ENCODE measurements around the gene PSMB10.
A peak's percentile ranks its signal among the peaks of the same experiment; 100 is the strongest.

The PSMB10 gene

GRCh38 chr16:67885976-67886375 is 50.7 kb downstream of the PSMB10 start:
- TF ChIP-seq ZNF514 (tag by site-specific recombination; IDR thresholded peaks at IDR 0.05) (no peak), OVOL3 (tag by site-specific recombination; IDR thresholded peaks at IDR 0.05) (no peak), KLF7 (tag by site-specific recombination; IDR thresholded peaks at IDR 0.05; ENCODE audit: borderline replicate concordance) (no peak), ZNF426 (tag by site-specific recombination; IDR thresholded peaks at IDR 0.05) (no peak), KLF1 (tag by site-specific recombination; IDR thresholded peaks at IDR 0.05) (no peak), ZNF473 (tag by site-specific recombination; IDR thresholded peaks at IDR 0.05) (no peak), RBAK (tag by site-specific recombination; IDR thresholded peaks at IDR 0.05) (no peak)
- Histone ChIP-seq H3K9me3 (ENCODE audit: control insufficient read depth, insufficient read depth, low read depth, low read length) (no peaks in the 10 kb centered on the region), H3K4me3 (ENCODE audit: low read depth, low read length) (no peak overlapping the region), H3K4me1 (ENCODE audit: control insufficient read depth, insufficient read depth, low read length) (peaks cover 3% of the 10 kb centered on the region; the same call in 1 of the 2 replicates), H3K27ac (ENCODE audit: extremely low read depth, low read depth, low read length) (no peak overlapping the region), H3K36me3 (ENCODE audit: control insufficient read depth in 2 of 2, insufficient read depth in 1 of 2, low read length in 2 of 2) (peaks cover 0 to 47% of the 10 kb centered on the region in 2 experiments; a peak in 1 of 3 replicates)
- CTCF ChIA-PET = interaction anchor here (0.6 to 1.4 kb wide), 7 partner anchors 11 to 70 kb away, joined by 3 to 5 read pairs (median 3); no protein-coding TSS in a partner anchor
- POLR2A ChIA-PET = interaction anchor here (0.6 to 1.4 kb wide), 4 partner anchors 13 to 642 kb away, joined by 3 to 4 read pairs (median 4); no protein-coding TSS in a partner anchor

DNA sequence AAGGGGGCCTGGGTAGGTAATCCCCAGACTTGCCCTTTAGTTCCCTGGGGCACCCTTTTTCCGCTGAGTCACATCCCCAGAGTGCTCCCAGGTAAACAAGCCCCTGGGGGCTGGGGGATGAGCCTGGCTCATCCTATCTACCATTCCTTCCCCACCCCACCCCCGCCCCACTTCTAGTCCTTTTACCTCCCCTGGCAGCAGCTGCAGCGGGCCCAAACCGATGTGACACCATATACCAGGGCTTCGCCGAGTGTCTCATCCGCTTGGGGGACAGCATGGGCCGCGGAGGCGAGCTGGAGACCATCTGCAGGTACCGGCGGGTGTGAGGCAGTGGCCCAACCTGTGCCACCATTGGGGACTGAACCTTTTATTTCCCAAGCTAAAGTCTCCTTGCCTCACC is 51.1 kb downstream of the PSMB10 start:
- Histone ChIP-seq H3K36me3 (ENCODE audit: control insufficient read depth in 2 of 2, insufficient read depth in 1 of 2, low read length in 2 of 2) (peaks cover 0 to 51% of the 10 kb centered on the region in 2 experiments; a peak in 1 of 3 replicates), H3K9me3 (ENCODE audit: control insufficient read depth, insufficient read depth, low read depth, low read length) (no peaks in the 10 kb centered on the region), H3K4me3 (ENCODE audit: low read depth, low read length) (no peak overlapping the region), H3K4me1 (ENCODE audit: control insufficient read depth, insufficient read depth, low read length) (peaks cover 3% of the 10 kb centered on the region; the same call in 1 of the 2 replicates), H3K27ac (ENCODE audit: extremely low read depth, low read depth, low read length) (no peak overlapping the region)
- ChIA-PET CTCF (interaction anchor here (0.6 to 3.3 kb wide), 8 partner anchors 36 to 70 kb away, joined by 3 to 17 read pairs (median 4); partner anchors contain the start of gene PSMB10), POLR2A (interaction anchor here (0.6 to 1.3 kb wide), 4 partner anchors 13 to 642 kb away, joined by 3 to 4 read pairs (median 3); no protein-coding TSS in a partner anchor)
- TF ChIP-seq HOXC10 (CRISPR knock-in tag; IDR thresholded peaks at IDR 0.05) (no peak), ZBTB48 (tag by site-specific recombination; IDR thresholded peaks at IDR 0.05) (no peak), ZNF792 (tag by site-specific recombination; IDR thresholded peaks at IDR 0.05) (no peak)

DNA sequence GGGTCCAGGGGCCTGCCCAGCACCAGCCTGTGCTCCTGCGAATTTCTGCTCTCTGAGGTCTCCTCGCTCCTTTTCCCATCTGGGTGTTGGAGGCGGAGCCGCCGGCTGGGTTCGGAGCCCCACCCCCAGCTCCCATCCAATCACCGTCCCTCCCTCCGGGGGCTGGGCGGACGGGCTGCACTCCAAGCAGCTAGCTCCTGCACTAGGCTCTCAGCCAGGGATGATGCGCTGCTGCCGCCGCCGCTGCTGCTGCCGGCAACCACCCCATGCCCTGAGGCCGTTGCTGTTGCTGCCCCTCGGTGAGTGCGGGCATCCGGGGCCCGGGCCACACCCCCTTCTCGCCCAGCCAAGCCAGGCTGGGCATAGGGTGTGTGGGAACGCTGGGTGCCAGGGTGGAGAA is 52.0 kb downstream of the PSMB10 start, which contains the start of gene NRN1L:
NRN1L (plus strand) TSS at position 202 of the 400 bp plus-strand sequence; CDS start at position 221, 19 bp downstream.
- peaks cover 0 to 59% of the 10 kb centered on the region in 2 experiments; a peak in 1 of 3 replicates for H3K36me3 ChIP-seq (ENCODE audit: control insufficient read depth in 2 of 2, insufficient read depth in 1 of 2, low read length in 2 of 2)
- POLR2A ChIA-PET = interaction anchor here (1.2 to 2.4 kb wide), 3 partner anchors 11 to 50 kb away, joined by 3 to 16 read pairs (median 4); partner anchors contain the start of gene EDC4
- no peak within 1 kb of the TSS for H3K27ac ChIP-seq (ENCODE audit: extremely low read depth, low read depth, low read length)
- TF ChIP-seq EGR2 (tag by site-specific recombination; IDR thresholded peaks at IDR 0.05; ENCODE audit: low read depth) = no peak
- TF ChIP-seq, protein P1, sequence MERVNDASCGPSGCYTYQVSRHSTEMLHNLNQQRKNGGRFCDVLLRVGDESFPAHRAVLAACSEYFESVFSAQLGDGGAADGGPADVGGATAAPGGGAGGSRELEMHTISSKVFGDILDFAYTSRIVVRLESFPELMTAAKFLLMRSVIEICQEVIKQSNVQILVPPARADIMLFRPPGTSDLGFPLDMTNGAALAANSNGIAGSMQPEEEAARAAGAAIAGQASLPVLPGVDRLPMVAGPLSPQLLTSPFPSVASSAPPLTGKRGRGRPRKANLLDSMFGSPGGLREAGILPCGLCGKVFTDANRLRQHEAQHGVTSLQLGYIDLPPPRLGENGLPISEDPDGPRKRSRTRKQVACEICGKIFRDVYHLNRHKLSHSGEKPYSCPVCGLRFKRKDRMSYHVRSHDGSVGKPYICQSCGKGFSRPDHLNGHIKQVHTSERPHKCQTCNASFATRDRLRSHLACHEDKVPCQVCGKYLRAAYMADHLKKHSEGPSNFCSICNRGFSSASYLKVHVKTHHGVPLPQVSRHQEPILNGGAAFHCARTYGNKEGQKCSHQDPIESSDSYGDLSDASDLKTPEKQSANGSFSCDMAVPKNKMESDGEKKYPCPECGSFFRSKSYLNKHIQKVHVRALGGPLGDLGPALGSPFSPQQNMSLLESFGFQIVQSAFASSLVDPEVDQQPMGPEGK (tag by site-specific recombination; IDR thresholded peaks at IDR 0.05) = peak; percentile 81
- 0 out of 2 replicates have a peak, but pooled peaks have one; percentile 60 for TF ChIP-seq ZNF560 (tag by site-specific recombination; IDR thresholded peaks at IDR 0.05; ENCODE audit: borderline replicate concordance)
- TF ChIP-seq ZNF433 (tag by site-specific recombination; IDR thresholded peaks at IDR 0.05; ENCODE audit: low read depth) = no peak
- TF ChIP-seq ZNF37A (tag by site-specific recombination; IDR thresholded peaks at IDR 0.05) = no peak
- peak; percentile 53 for TF ChIP-seq SCRT2 (tag by site-specific recombination; IDR thresholded peaks at IDR 0.05)
- TF ChIP-seq KLF16 (tag by site-specific recombination; IDR thresholded peaks at IDR 0.05) = peak; percentile 89
- TF ChIP-seq ZNF114 (tag by site-specific recombination; IDR thresholded peaks at IDR 0.05) = no peak
- TF ChIP-seq, protein P2, sequence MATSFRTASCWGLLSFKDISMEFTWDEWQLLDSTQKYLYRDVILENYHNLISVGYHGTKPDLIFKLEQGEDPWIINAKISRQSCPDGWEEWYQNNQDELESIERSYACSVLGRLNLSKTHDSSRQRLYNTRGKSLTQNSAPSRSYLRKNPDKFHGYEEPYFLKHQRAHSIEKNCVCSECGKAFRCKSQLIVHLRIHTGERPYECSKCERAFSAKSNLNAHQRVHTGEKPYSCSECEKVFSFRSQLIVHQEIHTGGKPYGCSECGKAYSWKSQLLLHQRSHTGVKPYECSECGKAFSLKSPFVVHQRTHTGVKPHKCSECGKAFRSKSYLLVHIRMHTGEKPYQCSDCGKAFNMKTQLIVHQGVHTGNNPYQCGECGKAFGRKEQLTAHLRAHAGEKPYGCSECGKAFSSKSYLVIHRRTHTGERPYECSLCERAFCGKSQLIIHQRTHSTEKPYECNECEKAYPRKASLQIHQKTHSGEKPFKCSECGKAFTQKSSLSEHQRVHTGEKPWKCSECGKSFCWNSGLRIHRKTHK (tag by site-specific recombination; IDR thresholded peaks at IDR 0.05) = no peak
- TF ChIP-seq IKZF3 (tag by site-specific recombination; IDR thresholded peaks at IDR 0.05) = peak; percentile 41
- TF ChIP-seq, protein P3, sequence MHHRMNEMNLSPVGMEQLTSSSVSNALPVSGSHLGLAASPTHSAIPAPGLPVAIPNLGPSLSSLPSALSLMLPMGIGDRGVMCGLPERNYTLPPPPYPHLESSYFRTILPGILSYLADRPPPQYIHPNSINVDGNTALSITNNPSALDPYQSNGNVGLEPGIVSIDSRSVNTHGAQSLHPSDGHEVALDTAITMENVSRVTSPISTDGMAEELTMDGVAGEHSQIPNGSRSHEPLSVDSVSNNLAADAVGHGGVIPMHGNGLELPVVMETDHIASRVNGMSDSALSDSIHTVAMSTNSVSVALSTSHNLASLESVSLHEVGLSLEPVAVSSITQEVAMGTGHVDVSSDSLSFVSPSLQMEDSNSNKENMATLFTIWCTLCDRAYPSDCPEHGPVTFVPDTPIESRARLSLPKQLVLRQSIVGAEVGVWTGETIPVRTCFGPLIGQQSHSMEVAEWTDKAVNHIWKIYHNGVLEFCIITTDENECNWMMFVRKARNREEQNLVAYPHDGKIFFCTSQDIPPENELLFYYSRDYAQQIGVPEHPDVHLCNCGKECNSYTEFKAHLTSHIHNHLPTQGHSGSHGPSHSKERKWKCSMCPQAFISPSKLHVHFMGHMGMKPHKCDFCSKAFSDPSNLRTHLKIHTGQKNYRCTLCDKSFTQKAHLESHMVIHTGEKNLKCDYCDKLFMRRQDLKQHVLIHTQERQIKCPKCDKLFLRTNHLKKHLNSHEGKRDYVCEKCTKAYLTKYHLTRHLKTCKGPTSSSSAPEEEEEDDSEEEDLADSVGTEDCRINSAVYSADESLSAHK (tag by site-specific recombination; IDR thresholded peaks at IDR 0.05) = 0 out of 2 replicates have a peak, but pooled peaks have one; percentile 10
- no peak for TF ChIP-seq ZNF449 (tag by site-specific recombination; IDR thresholded peaks at IDR 0.05)
- TF ChIP-seq KLF10 (tag by site-specific recombination; IDR thresholded peaks at IDR 0.05) = peak; percentile 99
- TF ChIP-seq ZNF19 (tag by site-specific recombination; IDR thresholded peaks at IDR 0.05; ENCODE audit: low read depth) = no peak

More for the DNA sequence above, 52.0 kb downstream of the PSMB10 start, which contains the start of gene NRN1L:
- Histone ChIP-seq H3K4me3 (ENCODE audit: low read depth, low read length) (no peak within 1 kb of the TSS), H3K4me1 (ENCODE audit: control insufficient read depth, insufficient read depth, low read length) (peaks cover 3% of the 10 kb centered on the region; the same call in 1 of the 2 replicates), H3K9me3 (ENCODE audit: control insufficient read depth, insufficient read depth, low read depth, low read length) (no peaks in the 10 kb centered on the region)
- CTCF ChIA-PET = interaction anchor here (0.6 to 4.2 kb wide), 24 partner anchors 7 to 405 kb away, joined by 3 to 62 read pairs (median 6); partner anchors contain the start of genes EDC4, NUTF2, PSKH1 and PSMB10
